NCI-H2227 (cell line): ENCODE results near the gene CFAP410.
"Not testable (repeated sequence)": the region's sequence is repeated elsewhere in the genome, so short reads cannot be mapped to it uniquely, and the experiment has no call there.

Source experiments
- DNase-seq: peaks from one replicate; lab custom pipeline; 2025; ENCODE audit not compliant: unreplicated experiment; lab: John Stamatoyannopoulos, UW

Gene CFAP410

GRCh38 chr21:44351535-44352252 lies 12.5 kb upstream of the CFAP410 start:
- DNase-seq, result no peak

GRCh38 chr21:44350773-44351481 lies 11.7 kb upstream of the CFAP410 start:
- no peak for DNase-seq

- no peak for DNase-seq
These were observed 10.9 kb upstream of the CFAP410 start for GRCh38 chr21:44349847-44350772.

GRCh38 chr21:44349416-44349846 lies 10.2 kb upstream of the CFAP410 start:
- no peak for DNase-seq

- DNase-seq, result no peak
These were observed 9.7 kb upstream of the CFAP410 start for GRCh38 chr21:44348861-44349260.

- no peak for DNase-seq
These were observed 8.8 kb upstream of the CFAP410 start for GRCh38 chr21:44347911-44348451.

GRCh38 chr21:44345495-44345894 lies 6.3 kb upstream of the CFAP410 start:
- DNase-seq, result no peak

GRCh38 chr21:44344541-44345183 lies 5.5 kb upstream of the CFAP410 start:
- DNase-seq, result no peak

GRCh38 chr21:44342981-44343380 lies 3.8 kb upstream of the CFAP410 start:
- DNase-seq, result not testable (repeated sequence)

GRCh38 chr21:44341726-44342458 lies 2.7 kb upstream of the CFAP410 start:
- not testable (repeated sequence) for DNase-seq

- peak; percentile 66 for DNase-seq
These were observed 972 bp downstream of the CFAP410 start for GRCh38 chr21:44337941-44338895.

- no peak for DNase-seq
These were observed 1.7 kb downstream of the CFAP410 start for GRCh38 chr21:44337449-44337848.

GRCh38 chr21:44335266-44336059 lies 3.7 kb downstream of the CFAP410 start:
- DNase-seq, result no peak

- no peak for DNase-seq
These were observed 4.7 kb downstream of the CFAP410 start for GRCh38 chr21:44334329-44335030.

GRCh38 chr21:44333509-44334328 lies 5.5 kb downstream of the CFAP410 start:
- DNase-seq, result no peak

GRCh38 chr21:44332965-44333364 lies 6.2 kb downstream of the CFAP410 start:
- no peak for DNase-seq

GRCh38 chr21:44332383-44332782 lies 6.8 kb downstream of the CFAP410 start:
- no peak for DNase-seq
